RWPE2 (cell line): ENCODE data around the gene RCL1.

Experiments used
- ATAC-seq: fragments of 200-7000 bp; cut with Tn5 transposase; 3 replicates; pipeline ENCODE4 v1.9.1; 2021; ENCODE audit warnings: low read depth
- DNase-seq: peaks from one replicate; pipeline ENCODE4 v3.0.0-alpha.2; 2020; ENCODE audit warnings: low spot score
- H3K27ac ChIP-seq: fragments of 450-650 bp; 2 replicates; pipeline ENCODE4 v1.5.1; 2017; ENCODE audit warnings: mild to moderate bottlenecking; ENCODE audit not compliant: poor library complexity, severe bottlenecking
- H3K27me3 ChIP-seq: fragments of 250-450 bp; sonication (Bioruptor Pico); 2 replicates; pipeline ENCODE4 v1.5.1; 2021; ENCODE audit warnings: mild to moderate bottlenecking, moderate library complexity; ENCODE audit not compliant: insufficient read depth, poor library complexity, severe bottlenecking
- H3K36me3 ChIP-seq: fragments of 250-450 bp; sonication (Bioruptor Pico); 2 replicates; pipeline ENCODE4 v1.5.1; 2020; ENCODE audit warnings: low read depth, mild to moderate bottlenecking, moderate library complexity
- H3K4me1 ChIP-seq: fragments of 250-450 bp; sonication (Bioruptor Pico); 2 replicates; pipeline ENCODE4 v1.5.1; 2021; ENCODE audit warnings: mild to moderate bottlenecking, moderate library complexity; ENCODE audit not compliant: insufficient read depth, poor library complexity, severe bottlenecking
- H3K4me3 ChIP-seq: fragments of 250-450 bp; sonication (Bioruptor Pico); 2 replicates; pipeline ENCODE4 v1.5.1; 2021; ENCODE audit warnings: mild to moderate bottlenecking, moderate library complexity; ENCODE audit not compliant: severe bottlenecking
- H3K9me3 ChIP-seq: fragments of 250-450 bp; sonication (Bioruptor Pico); 2 replicates; pipeline ENCODE4 v1.5.1; 2021; ENCODE audit warnings: mild to moderate bottlenecking, moderate library complexity; ENCODE audit not compliant: severe bottlenecking
- CTCF ChIP-seq: fragments of 450-650 bp; IDR thresholded peaks from one replicate; pipeline ENCODE4 v1.5.1; 2017; ENCODE audit warnings: mild to moderate bottlenecking, moderate library complexity; ENCODE audit not compliant: poor library complexity, severe bottlenecking

RCL1 gene

DNA sequence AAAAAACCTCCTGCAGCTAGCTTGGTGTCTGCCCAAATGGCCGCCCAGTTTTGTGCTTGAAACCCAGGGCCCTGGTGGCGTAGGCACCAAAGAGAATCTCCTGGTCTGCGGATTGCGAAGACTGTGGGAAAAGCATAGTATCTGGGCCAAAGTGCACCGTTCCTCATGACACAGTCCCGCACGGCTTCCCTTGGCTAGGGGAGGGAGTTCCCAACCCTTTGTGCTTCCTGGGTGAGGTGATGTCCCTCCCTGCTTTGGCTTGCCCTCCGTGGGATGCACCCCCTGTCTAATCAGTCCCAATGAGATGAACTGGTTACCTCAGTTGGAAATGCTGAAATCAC, 109.4 kb downstream of the RCL1 start:
- Histone ChIP-seq H3K27me3 (no peaks in the 10 kb centered on the region), H3K4me3 (no peak overlapping the region), H3K27ac (peak overlapping the region; percentile 40), H3K4me1 (peaks cover 30% of the 10 kb centered on the region), H3K36me3 (no peaks in the 10 kb centered on the region), H3K9me3 (peaks cover 2% of the 10 kb centered on the region)
- TF ChIP-seq CTCF, result no peak
- DNase-seq, result no peak
- ATAC-seq, result no peak

- H3K4me3 ChIP-seq, result no peak overlapping the region
- DNase-seq, result no peak
- peak overlapping the region; percentile 36 for H3K27ac ChIP-seq
Measured at GRCh38 chr9:4904322-4905134, 111.8 kb downstream of the RCL1 start.

GRCh38 chr9:4905135-4905490, 112.4 kb downstream of the RCL1 start:
- no peak; the same call in 2 of the 3 replicates for ATAC-seq
- Histone ChIP-seq H3K36me3 (no peaks in the 10 kb centered on the region), H3K27ac (peak overlapping the region; percentile 36), H3K4me1 (peaks cover 30% of the 10 kb centered on the region), H3K4me3 (no peak overlapping the region), H3K27me3 (no peaks in the 10 kb centered on the region), H3K9me3 (no peaks in the 10 kb centered on the region)
- TF ChIP-seq CTCF, result no peak
- DNase-seq, result no peak

More at GRCh38 chr9:4904322-4905134, 111.8 kb downstream of the RCL1 start:
- peaks cover 30% of the 10 kb centered on the region for H3K4me1 ChIP-seq
- no peaks in the 10 kb centered on the region for H3K36me3 ChIP-seq
- H3K27me3 ChIP-seq, result no peaks in the 10 kb centered on the region
- peak; percentile 65 for ATAC-seq
- no peak for TF ChIP-seq CTCF
- H3K9me3 ChIP-seq, result no peaks in the 10 kb centered on the region
